ENCODE data around the gene SNED1. TPM values are rescaled to one million over a fixed set of nuclear protein-coding genes. Genes with fewer than 3 reads are reported as not detected.

Gene SNED1
- total and polyA plus RNA-seq, 4 donors, result 0.65 to 18.1 (median 2.8) TPM

DNA sequence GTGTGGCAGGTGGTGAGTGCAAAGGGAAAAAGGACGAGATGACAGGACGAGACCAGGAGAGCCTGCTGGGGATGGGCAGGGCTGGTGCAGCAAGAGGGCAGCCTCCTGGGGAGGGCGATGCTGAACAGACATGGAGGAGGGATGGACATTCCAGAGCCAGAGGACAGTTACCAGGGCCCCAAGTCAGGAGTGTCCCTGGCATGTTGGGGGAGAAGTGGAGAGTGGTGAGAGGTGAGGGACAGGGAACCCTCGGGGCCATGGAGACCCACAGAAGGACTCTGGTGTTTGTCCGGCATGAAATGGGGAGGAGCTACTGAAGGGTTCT, 84.6 kb downstream of the SNED1 start:
- no peak for TF ChIP-seq HNF4A (conservative IDR thresholded peaks at IDR 0.05)
- TF ChIP-seq YY1 (IDR thresholded peaks at IDR 0.05), result no peak
- TF ChIP-seq HNF4G (IDR thresholded peaks at IDR 0.05), result no peak
- TF ChIP-seq, protein P1, sequence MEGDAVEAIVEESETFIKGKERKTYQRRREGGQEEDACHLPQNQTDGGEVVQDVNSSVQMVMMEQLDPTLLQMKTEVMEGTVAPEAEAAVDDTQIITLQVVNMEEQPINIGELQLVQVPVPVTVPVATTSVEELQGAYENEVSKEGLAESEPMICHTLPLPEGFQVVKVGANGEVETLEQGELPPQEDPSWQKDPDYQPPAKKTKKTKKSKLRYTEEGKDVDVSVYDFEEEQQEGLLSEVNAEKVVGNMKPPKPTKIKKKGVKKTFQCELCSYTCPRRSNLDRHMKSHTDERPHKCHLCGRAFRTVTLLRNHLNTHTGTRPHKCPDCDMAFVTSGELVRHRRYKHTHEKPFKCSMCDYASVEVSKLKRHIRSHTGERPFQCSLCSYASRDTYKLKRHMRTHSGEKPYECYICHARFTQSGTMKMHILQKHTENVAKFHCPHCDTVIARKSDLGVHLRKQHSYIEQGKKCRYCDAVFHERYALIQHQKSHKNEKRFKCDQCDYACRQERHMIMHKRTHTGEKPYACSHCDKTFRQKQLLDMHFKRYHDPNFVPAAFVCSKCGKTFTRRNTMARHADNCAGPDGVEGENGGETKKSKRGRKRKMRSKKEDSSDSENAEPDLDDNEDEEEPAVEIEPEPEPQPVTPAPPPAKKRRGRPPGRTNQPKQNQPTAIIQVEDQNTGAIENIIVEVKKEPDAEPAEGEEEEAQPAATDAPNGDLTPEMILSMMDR (IDR thresholded peaks at IDR 0.05; ENCODE audit: low read depth, low read length, missing input control), result no peak
- no peak for TF ChIP-seq RAD21 (IDR thresholded peaks at IDR 0.05)
- TF ChIP-seq ATF3 (IDR thresholded peaks at IDR 0.05), result no peak
- TF ChIP-seq TAF1 (conservative IDR thresholded peaks at IDR 0.05), result no peak
- TF ChIP-seq GABPA (IDR thresholded peaks at IDR 0.05 in 1 of 2, conservative IDR thresholded peaks at IDR 0.05 in 1 of 2), result no peak
- TF ChIP-seq REST (IDR thresholded peaks at IDR 0.05), result no peak
- TF ChIP-seq FOXA1 (IDR thresholded peaks at IDR 0.05), result no peak
- TF ChIP-seq FOXA2 (IDR thresholded peaks at IDR 0.05), result no peak
- no peak for TF ChIP-seq RXRA (IDR thresholded peaks at IDR 0.05)
- TF ChIP-seq EGR1 (IDR thresholded peaks at IDR 0.05; ENCODE audit: low read depth in 2 of 2), result no peak
- TF ChIP-seq, protein P2, sequence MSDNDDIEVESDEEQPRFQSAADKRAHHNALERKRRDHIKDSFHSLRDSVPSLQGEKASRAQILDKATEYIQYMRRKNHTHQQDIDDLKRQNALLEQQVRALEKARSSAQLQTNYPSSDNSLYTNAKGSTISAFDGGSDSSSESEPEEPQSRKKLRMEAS (IDR thresholded peaks at IDR 0.05), result no peak
- TF ChIP-seq JUND (IDR thresholded peaks at IDR 0.05), result no peak
- no peak overlapping the region for H3K27ac ChIP-seq (ENCODE audit: low read depth in 1 of 2, low read length in 2 of 2)
- H3K27me3 ChIP-seq (ENCODE audit: control insufficient read depth in 4 of 4, insufficient read depth in 4 of 4, low read length in 3 of 4), result no peaks in the 10 kb centered on the region
- no peak overlapping the region for H3K4me3 ChIP-seq (ENCODE audit: low read depth in 1 of 3, low read length in 3 of 3)
- no peak overlapping the region for H3K9ac ChIP-seq (ENCODE audit: low read depth in 1 of 2, low read length in 2 of 2)
- H3K4me1 ChIP-seq (ENCODE audit: control insufficient read depth in 4 of 4, insufficient read depth in 4 of 4, low read length in 3 of 4), result peaks cover 0 to 8% (median 7%) of the 10 kb centered on the region in 4 donors
- no peaks in the 10 kb centered on the region for H3K9me3 ChIP-seq (ENCODE audit: control insufficient read depth in 4 of 4, low read length in 3 of 4)
- H3K36me3 ChIP-seq (ENCODE audit: control insufficient read depth in 4 of 4, insufficient read depth in 3 of 4, low read depth in 1 of 4, low read length in 3 of 4), result peaks cover 2 to 21% (median 16%) of the 10 kb centered on the region in 4 donors
- 90% methylated on average over 5 of the region's 5 CpGs for WGBS
- no peak for DNase-seq (ENCODE audit: low spot score)

DNA sequence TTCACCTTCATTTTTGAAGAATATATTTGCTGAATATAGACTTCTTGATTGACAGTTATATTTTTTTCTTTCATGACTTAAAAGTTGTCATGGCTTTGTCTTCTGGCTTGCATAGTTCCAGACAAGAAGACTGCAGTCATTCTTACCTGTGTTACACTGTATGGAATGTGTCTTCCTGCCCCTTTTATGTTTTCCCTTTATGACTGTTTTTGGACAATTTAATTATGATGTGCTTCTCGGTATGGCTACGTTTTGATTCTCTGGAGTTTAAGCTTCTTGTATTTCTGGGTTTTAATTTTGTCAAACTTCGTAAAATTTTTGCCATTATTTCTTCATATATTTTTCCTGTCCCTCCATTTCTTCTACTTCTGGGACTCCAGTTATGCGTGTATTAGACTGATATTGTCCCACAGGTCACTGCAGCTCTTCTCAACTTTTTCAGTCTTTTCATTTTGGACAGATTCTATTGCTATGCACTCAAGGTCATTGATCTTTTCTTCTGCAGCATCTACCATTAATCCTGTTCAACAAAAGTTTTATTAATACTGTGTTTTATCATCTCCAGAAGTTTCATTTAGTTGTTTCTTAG, 86.5 kb downstream of the SNED1 start:
- TF ChIP-seq, protein P3, sequence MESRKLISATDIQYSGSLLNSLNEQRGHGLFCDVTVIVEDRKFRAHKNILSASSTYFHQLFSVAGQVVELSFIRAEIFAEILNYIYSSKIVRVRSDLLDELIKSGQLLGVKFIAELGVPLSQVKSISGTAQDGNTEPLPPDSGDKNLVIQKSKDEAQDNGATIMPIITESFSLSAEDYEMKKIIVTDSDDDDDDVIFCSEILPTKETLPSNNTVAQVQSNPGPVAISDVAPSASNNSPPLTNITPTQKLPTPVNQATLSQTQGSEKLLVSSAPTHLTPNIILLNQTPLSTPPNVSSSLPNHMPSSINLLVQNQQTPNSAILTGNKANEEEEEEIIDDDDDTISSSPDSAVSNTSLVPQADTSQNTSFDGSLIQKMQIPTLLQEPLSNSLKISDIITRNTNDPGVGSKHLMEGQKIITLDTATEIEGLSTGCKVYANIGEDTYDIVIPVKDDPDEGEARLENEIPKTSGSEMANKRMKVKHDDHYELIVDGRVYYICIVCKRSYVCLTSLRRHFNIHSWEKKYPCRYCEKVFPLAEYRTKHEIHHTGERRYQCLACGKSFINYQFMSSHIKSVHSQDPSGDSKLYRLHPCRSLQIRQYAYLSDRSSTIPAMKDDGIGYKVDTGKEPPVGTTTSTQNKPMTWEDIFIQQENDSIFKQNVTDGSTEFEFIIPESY (IDR thresholded peaks at IDR 0.05), result no peak
- no peak for TF ChIP-seq HNF4G (IDR thresholded peaks at IDR 0.05)
- no peak overlapping the region for H3K4me3 ChIP-seq (ENCODE audit: low read depth in 1 of 3, low read length in 3 of 3)
- H3K27me3 ChIP-seq (ENCODE audit: control insufficient read depth in 4 of 4, insufficient read depth in 4 of 4, low read length in 3 of 4), result no peaks in the 10 kb centered on the region
- H3K9me3 ChIP-seq (ENCODE audit: control insufficient read depth in 4 of 4, low read length in 3 of 4), result no peaks in the 10 kb centered on the region
- H3K9ac ChIP-seq (ENCODE audit: low read depth in 1 of 2, low read length in 2 of 2), result no peak overlapping the region
- H3K36me3 ChIP-seq (ENCODE audit: control insufficient read depth in 4 of 4, insufficient read depth in 3 of 4, low read depth in 1 of 4, low read length in 3 of 4), result peaks cover 5 to 38% (median 28%) of the 10 kb centered on the region in 4 donors
- H3K27ac ChIP-seq (ENCODE audit: low read depth in 1 of 2, low read length in 2 of 2), result no peak overlapping the region
- 98% methylated on average over 4 of the region's 4 CpGs for WGBS
- peaks cover 0 to 8% (median 6%) of the 10 kb centered on the region in 4 donors for H3K4me1 ChIP-seq (ENCODE audit: control insufficient read depth in 4 of 4, insufficient read depth in 4 of 4, low read length in 3 of 4)
- no peak for DNase-seq (ENCODE audit: low spot score)
